Mesothelial cell of epicardium (in vitro differentiated cells): ENCODE measurements around the gene RNPC3. TPM values are rescaled to one million over a fixed set of nuclear protein-coding genes. Genes with fewer than 3 reads are reported as not detected.

Experiments used
- DNase-seq, 2 experiments: peaks; one replicate each; pipeline ENCODE4 v3.0.0; 2021; ENCODE audit warnings: low spot score in 2 of 2; ENCODE audit not compliant: unreplicated experiment in 2 of 2
- H3K27ac Mint-ChIP-seq: 2 replicates; pipeline ENCODE4 v1.8.0; 2021; ENCODE audit warnings: mixed read lengths
- H3K27me3 Mint-ChIP-seq: 2 replicates; pipeline ENCODE4 v1.8.0; 2021; ENCODE audit warnings: low read depth, mixed read lengths
- H3K36me3 Mint-ChIP-seq: 2 replicates; pipeline ENCODE4 v1.8.0; 2021; ENCODE audit warnings: mixed read lengths
- H3K4me1 Mint-ChIP-seq: 2 replicates; pipeline ENCODE4 v1.8.0; 2021; ENCODE audit warnings: mixed read lengths
- H3K4me3 Mint-ChIP-seq: 2 replicates; pipeline ENCODE4 v1.8.0; 2021; ENCODE audit warnings: mild to moderate bottlenecking, moderate library complexity, mixed read lengths
- H3K9me3 Mint-ChIP-seq: 2 replicates; pipeline ENCODE4 v1.8.0; 2021; ENCODE audit warnings: mixed read lengths
- CTCF ChIP-seq: fragments of 200-600 bp; sonication (generic); IDR thresholded peaks from one replicate; pipeline ENCODE4 v1.5.0; 2021; ENCODE audit warnings: antibody characterized with exemption; ENCODE audit not compliant: unreplicated experiment
- total RNA-seq: library from RNA; stranded (reverse); gene quantifications from 3 replicates; pipeline ENCODE4 v1.2.1, GENCODE V29; 2021

RNPC3 gene
- total RNA-seq, 1 donor from 2014 or later, result 29.6 TPM

GRCh38 chr1:103497404-103497803 lies 28.1 kb upstream of the RNPC3 start:
- no peak for TF ChIP-seq CTCF
- Mint-ChIP-seq H3K36me3 (no peaks in the 10 kb centered on the region), H3K9me3 (peaks cover 14% of the 10 kb centered on the region), H3K4me3 (no peak overlapping the region), H3K4me1 (no peaks in the 10 kb centered on the region), H3K27me3 (no peaks in the 10 kb centered on the region), H3K27ac (no peak overlapping the region)
- no peak for DNase-seq

- DNase-seq, result no peak
- TF ChIP-seq CTCF, result no peak
- peaks cover 14% of the 10 kb centered on the region for H3K9me3 Mint-ChIP-seq
- H3K27me3 Mint-ChIP-seq, result no peaks in the 10 kb centered on the region
- no peak overlapping the region for H3K27ac Mint-ChIP-seq
- no peak overlapping the region for H3K4me3 Mint-ChIP-seq
- H3K4me1 Mint-ChIP-seq, result no peaks in the 10 kb centered on the region
- peaks cover 15% of the 10 kb centered on the region for H3K36me3 Mint-ChIP-seq
Observed at GRCh38 chr1:103509250-103509649, 16.2 kb upstream of the RNPC3 start.

- no peak for DNase-seq
- H3K4me3 Mint-ChIP-seq, result no peak overlapping the region
- H3K36me3 Mint-ChIP-seq, result peaks cover 15% of the 10 kb centered on the region
- peaks cover 14% of the 10 kb centered on the region for H3K9me3 Mint-ChIP-seq
- H3K27ac Mint-ChIP-seq, result no peak overlapping the region
- TF ChIP-seq CTCF, result no peak
- peaks cover 2% of the 10 kb centered on the region for H3K4me1 Mint-ChIP-seq
- H3K27me3 Mint-ChIP-seq, result no peaks in the 10 kb centered on the region
Observed at GRCh38 chr1:103513711-103514110, 11.8 kb upstream of the RNPC3 start.

- H3K4me1 Mint-ChIP-seq, result peaks cover 2% of the 10 kb centered on the region
- peaks cover 14% of the 10 kb centered on the region for H3K9me3 Mint-ChIP-seq
- H3K27me3 Mint-ChIP-seq, result no peaks in the 10 kb centered on the region
- peak; percentile 71 for TF ChIP-seq CTCF
- DNase-seq, result no peak
- peaks cover 15% of the 10 kb centered on the region for H3K36me3 Mint-ChIP-seq
- H3K4me3 Mint-ChIP-seq, result no peak overlapping the region
- no peak overlapping the region for H3K27ac Mint-ChIP-seq
Observed at GRCh38 chr1:103514920-103515503, 10.5 kb upstream of the RNPC3 start.

- Mint-ChIP-seq H3K4me1 (peaks cover 2% of the 10 kb centered on the region), H3K36me3 (peaks cover 7% of the 10 kb centered on the region), H3K27me3 (no peaks in the 10 kb centered on the region), H3K4me3 (no peak overlapping the region), H3K9me3 (peaks cover 5% of the 10 kb centered on the region), H3K27ac (no peak overlapping the region)
- TF ChIP-seq CTCF, result no peak
- no peak for DNase-seq
Observed at GRCh38 chr1:103516283-103516682, 9.2 kb upstream of the RNPC3 start.

- Mint-ChIP-seq H3K9me3 (peaks cover under 1% of the 10 kb centered on the region), H3K27me3 (no peaks in the 10 kb centered on the region), H3K27ac (no peak overlapping the region), H3K4me3 (no peak overlapping the region), H3K4me1 (peaks cover 2% of the 10 kb centered on the region), H3K36me3 (peaks cover 4% of the 10 kb centered on the region)
- no peak for DNase-seq
- TF ChIP-seq CTCF, result no peak
Observed at GRCh38 chr1:103516693-103517092, 8.8 kb upstream of the RNPC3 start.
